HG03095 (cell line): ENCODE results near the gene NETO2.
"Not testable (repeated sequence)": the region's sequence is repeated elsewhere in the genome, so short reads cannot be mapped to it uniquely, and the experiment has no call there.

Experiments used
- ATAC-seq: cut with Tn5 transposase; IDR thresholded peaks from one replicate; pipeline ENCODE4 v1.9.1; 2021; ENCODE audit warnings: moderate library complexity; ENCODE audit not compliant: unreplicated experiment

NETO2 gene

GRCh38 chr16:47136099-47136842 is 7.5 kb downstream of the NETO2 start:
- ATAC-seq: no peak

- no peak for ATAC-seq
Measured at GRCh38 chr16:47134550-47134949, 9.2 kb downstream of the NETO2 start.

- no peak for ATAC-seq
Measured at GRCh38 chr16:47132308-47132707, 11.4 kb downstream of the NETO2 start.

GRCh38 chr16:47129755-47130435 is 13.8 kb downstream of the NETO2 start:
- no peak for ATAC-seq

GRCh38 chr16:47127541-47127940 is 16.2 kb downstream of the NETO2 start:
- ATAC-seq: no peak

- ATAC-seq: no peak
Measured at GRCh38 chr16:47125757-47126156, 18.0 kb downstream of the NETO2 start.

GRCh38 chr16:47113130-47113529 is 30.6 kb downstream of the NETO2 start:
- no peak for ATAC-seq

GRCh38 chr16:47110939-47111338 is 32.8 kb downstream of the NETO2 start:
- ATAC-seq: no peak

GRCh38 chr16:47109361-47109760 is 34.4 kb downstream of the NETO2 start:
- ATAC-seq: no peak

GRCh38 chr16:47102921-47103320 is 40.8 kb downstream of the NETO2 start:
- ATAC-seq: not testable (repeated sequence)

- not testable (repeated sequence) for ATAC-seq
Measured at GRCh38 chr16:47097154-47097553, 46.6 kb downstream of the NETO2 start.

GRCh38 chr16:47096297-47096696 is 47.4 kb downstream of the NETO2 start:
- no peak for ATAC-seq

GRCh38 chr16:47084198-47084597 is 59.5 kb downstream of the NETO2 start:
- ATAC-seq: no peak

GRCh38 chr16:47082099-47082865 is 61.5 kb downstream of the NETO2 start:
- ATAC-seq: no peak

GRCh38 chr16:47081115-47081514 is 62.6 kb downstream of the NETO2 start:
- no peak for ATAC-seq

GRCh38 chr16:47079860-47080259 is 63.9 kb downstream of the NETO2 start:
- ATAC-seq: no peak

GRCh38 chr16:47073223-47074155 is 70.3 kb downstream of the NETO2 start:
- peak; percentile 36 for ATAC-seq

- ATAC-seq: no peak
Measured at GRCh38 chr16:47072158-47072557, 71.6 kb downstream of the NETO2 start.

GRCh38 chr16:47069841-47070584 is 73.7 kb downstream of the NETO2 start:
- ATAC-seq: no peak

GRCh38 chr16:47069313-47069712 is 74.4 kb downstream of the NETO2 start:
- no peak for ATAC-seq
